SK-N-MC (cell line): ENCODE results near the gene BGLAP.

Experiments
- EZH2 ChIP-seq: fragments of 200-600 bp; sonication (generic); IDR thresholded peaks from one replicate; pipeline ENCODE4 v1.6.1; 2017; ENCODE audit warnings: antibody characterized with exemption
- POLR2AphosphoS5 ChIP-seq: IDR thresholded peaks from 2 replicates; pipeline ENCODE4 v1.6.1; 2012; ENCODE audit warnings: mild to moderate bottlenecking, low read depth, low read length, borderline replicate concordance

DNA sequence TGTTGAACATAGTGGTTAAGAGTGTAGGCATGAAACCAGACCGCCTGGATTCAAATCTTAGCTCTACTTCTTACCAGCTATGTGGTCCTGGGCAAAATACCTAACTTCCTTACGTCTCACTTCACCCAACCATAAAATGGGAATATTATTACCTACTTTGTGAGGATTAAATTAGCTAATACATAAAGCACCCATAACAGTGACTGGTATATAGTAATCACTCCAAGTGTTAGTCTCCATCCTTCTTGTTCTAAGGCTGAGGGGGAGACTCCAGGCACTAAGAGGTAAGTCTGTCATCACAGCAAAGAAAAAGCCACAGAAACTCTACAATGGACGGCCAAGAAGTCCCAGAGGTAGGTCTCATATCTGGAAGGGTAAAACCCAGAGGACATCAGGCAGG is 37.9 kb downstream of the BGLAP start:
- TF ChIP-seq POLR2AphosphoS5 (no peak), EZH2 (no peak)
